Measurements from ENCODE around the gene MAP3K7CL.

GRCh38 chr21:29159842-29160241 lies 29.4 kb downstream of the MAP3K7CL start:
- TF ChIP-seq POLR2AphosphoS5 (IDR thresholded peaks at IDR 0.05; ENCODE audit: low read depth, low read length) (no peak), CTCF (IDR thresholded peaks at IDR 0.05) (no peak), SIN3A (IDR thresholded peaks at IDR 0.05; ENCODE audit: borderline replicate concordance, insufficient read depth, low read depth, low read length) (no peak)

Measured in Panc1 (cell line).